HepG2 (cell line): Measurements from ENCODE around the gene ETF1. TPM values are rescaled to one million over a fixed set of nuclear protein-coding genes. Genes with fewer than 3 reads are reported as not detected.

Experiments
- ETV6 ChIP-seq: sonication (generic); formaldehyde crosslinking; conservative IDR thresholded peaks from 2 replicates; pipeline ENCODE4 v1.4.0; 2020; ENCODE audit warnings: missing genetic modification reagents
- HDAC6 ChIP-seq: fragments of 200-600 bp; sonication (generic); IDR thresholded peaks from 2 replicates; pipeline ENCODE4 v1.7.0; 2017; ENCODE audit warnings: mild to moderate bottlenecking, antibody characterized with exemption, low read length, low read depth
- KDM2A ChIP-seq: sonication (generic); formaldehyde crosslinking; IDR thresholded peaks from 2 replicates; pipeline ENCODE4 v1.4.0; 2020; ENCODE audit warnings: low read depth, missing genetic modification reagents, borderline replicate concordance
- PLRG1 ChIP-seq: fragments of 450-650 bp; conservative IDR thresholded peaks from 2 replicates; pipeline ENCODE4 v1.6.1; 2016
- RAD51 ChIP-seq: fragments of 450-650 bp; IDR thresholded peaks from 2 replicates; pipeline ENCODE4 v1.6.1; 2016; ENCODE audit warnings: borderline replicate concordance
- SMAD9 ChIP-seq: sonication (generic); formaldehyde crosslinking; IDR thresholded peaks from 2 replicates; pipeline ENCODE4 v1.5.1; 2020; ENCODE audit warnings: mild to moderate bottlenecking, missing genetic modification reagents
- YEATS4 ChIP-seq: sonication (generic); formaldehyde crosslinking; IDR thresholded peaks from 2 replicates; pipeline ENCODE4 v1.4.0; 2020; ENCODE audit warnings: missing genetic modification reagents, borderline replicate concordance
- ZNF263 ChIP-seq: sonication (generic); formaldehyde crosslinking; IDR thresholded peaks from 2 replicates; pipeline ENCODE4 v1.4.0; 2020; ENCODE audit warnings: missing genetic modification reagents
- ZNF3 ChIP-seq: IDR thresholded peaks from 2 replicates; pipeline ENCODE4 v1.7.0; 2017; ENCODE audit warnings: inconsistent platforms
- ZNF441 ChIP-seq: sonication (generic); formaldehyde crosslinking; IDR thresholded peaks from 2 replicates; pipeline ENCODE4 v1.7.0; 2021; ENCODE audit warnings: missing genetic modification reagents, borderline replicate concordance
- ZNF530 ChIP-seq: sonication (generic); formaldehyde crosslinking; IDR thresholded peaks from 2 replicates; pipeline ENCODE4 v1.5.0; 2020; ENCODE audit warnings: low read depth, mild to moderate bottlenecking, missing genetic modification reagents
- ZZZ3 ChIP-seq: sonication (generic); formaldehyde crosslinking; IDR thresholded peaks from 2 replicates; pipeline ENCODE4 v1.4.0; 2020; ENCODE audit warnings: missing genetic modification reagents, mild to moderate bottlenecking, borderline replicate concordance
- polyA plus RNA-seq, 8 experiments: library from polyadenylated mRNA; depleted of rRNA in 3 of 8; stranded (reverse) in 7 of 8; unstranded in 1 of 8; fragments of >200 nt; fragmentation: Illumina TruSeq in 4 of 8; extraction: Trizol in 4 of 8; gene quantifications; 2 replicates each; pipeline versions ENCODE4 v1.2.1 to v1.2.3, GENCODE V29; 2011 to 2016; ENCODE audit warnings: low read depth in 4 of 8, missing spikeins in 1 of 8, mixed read lengths in 1 of 8; ENCODE audit not compliant: insufficient read depth in 1 of 8
- total RNA-seq, 5 experiments: library from RNA; depleted of rRNA; stranded (reverse); fragments of >200 nt; fragmentation: Illumina TruSeq; extraction: Trizol; gene quantifications; 2 replicates each; pipeline ENCODE4 v1.2.3, GENCODE V29; 2016; ENCODE audit warnings: low read depth in 1 of 5
- TF ChIP-seq, protein P1 (sequence below): IDR thresholded peaks from 2 replicates; pipeline ENCODE4 v1.6.1; 2016
- TF ChIP-seq, protein P2 (sequence below): sonication (generic); formaldehyde crosslinking; IDR thresholded peaks from 2 replicates; pipeline ENCODE4 v1.5.0; 2020; ENCODE audit warnings: mild to moderate bottlenecking, missing genetic modification reagents

ETF1 gene
- total and polyA plus RNA-seq, 2 of the 13 experiments (the other 11 are each of a cell fraction or from before 2014, with no cell fraction given): 52.1 to 184 TPM

DNA sequence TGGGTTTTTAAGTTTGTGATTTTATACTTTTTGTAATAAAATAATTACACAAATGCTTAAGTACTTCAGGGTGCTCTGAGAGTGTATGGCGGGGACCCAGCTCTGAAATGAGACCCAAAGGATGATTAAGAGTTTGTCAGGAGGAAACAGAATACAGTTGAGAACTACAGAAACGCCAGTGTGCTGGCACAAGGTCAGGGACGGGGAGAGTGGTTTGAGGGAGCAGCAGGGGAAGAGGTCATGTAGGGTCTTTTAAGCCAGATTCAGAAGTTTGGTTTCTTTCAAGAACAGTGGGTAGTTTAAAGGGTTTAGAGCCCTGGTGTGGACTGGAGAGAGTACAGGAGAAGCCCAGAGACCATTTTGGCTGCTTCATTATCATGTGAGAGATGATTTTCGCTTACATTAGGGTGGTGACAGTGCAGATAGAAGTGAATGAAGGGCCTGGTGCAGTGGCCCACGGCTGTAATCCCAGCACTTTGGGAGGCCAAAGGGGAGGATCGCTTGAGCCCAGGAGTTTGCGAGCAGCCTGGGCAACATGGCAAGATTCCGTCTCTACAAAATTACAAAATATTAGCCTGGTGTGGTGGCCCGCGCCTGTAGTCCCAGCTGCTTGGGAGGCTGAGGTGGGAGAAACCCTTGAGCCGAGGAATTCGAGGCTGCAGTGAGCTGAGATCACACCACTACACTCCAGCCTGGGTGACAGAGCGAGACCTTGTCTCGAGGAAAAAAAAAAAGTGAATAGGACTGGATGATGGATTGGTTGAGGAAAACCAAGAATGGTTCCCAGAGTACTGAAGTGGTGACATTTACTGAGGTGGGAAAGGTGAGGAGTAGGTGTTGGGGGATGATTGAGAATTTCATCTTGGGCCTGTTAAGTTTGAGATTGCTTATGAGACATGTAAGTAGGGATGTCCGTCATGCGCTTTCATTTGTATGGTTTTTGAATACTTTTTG lies 1.4 kb upstream of the ETF1 start (continued):
- TF ChIP-seq, protein P1, sequence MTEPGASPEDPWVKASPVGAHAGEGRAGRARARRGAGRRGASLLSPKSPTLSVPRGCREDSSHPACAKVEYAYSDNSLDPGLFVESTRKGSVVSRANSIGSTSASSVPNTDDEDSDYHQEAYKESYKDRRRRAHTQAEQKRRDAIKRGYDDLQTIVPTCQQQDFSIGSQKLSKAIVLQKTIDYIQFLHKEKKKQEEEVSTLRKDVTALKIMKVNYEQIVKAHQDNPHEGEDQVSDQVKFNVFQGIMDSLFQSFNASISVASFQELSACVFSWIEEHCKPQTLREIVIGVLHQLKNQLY (CRISPR knock-in tag): no peak
- TF ChIP-seq PLRG1 (no peak), ZNF530 (CRISPR knock-in tag) (no peak), HDAC6 (no peak), ZNF3 (CRISPR knock-in tag) (no peak), ZZZ3 (CRISPR knock-in tag) (no peak), ZNF441 (CRISPR knock-in tag) (no peak), ZNF263 (no peak), ETV6 (CRISPR knock-in tag) (no peak), YEATS4 (CRISPR knock-in tag) (no peak), SMAD9 (no peak), KDM2A (CRISPR knock-in tag) (no peak), RAD51 (no peak)
- TF ChIP-seq, protein P2, sequence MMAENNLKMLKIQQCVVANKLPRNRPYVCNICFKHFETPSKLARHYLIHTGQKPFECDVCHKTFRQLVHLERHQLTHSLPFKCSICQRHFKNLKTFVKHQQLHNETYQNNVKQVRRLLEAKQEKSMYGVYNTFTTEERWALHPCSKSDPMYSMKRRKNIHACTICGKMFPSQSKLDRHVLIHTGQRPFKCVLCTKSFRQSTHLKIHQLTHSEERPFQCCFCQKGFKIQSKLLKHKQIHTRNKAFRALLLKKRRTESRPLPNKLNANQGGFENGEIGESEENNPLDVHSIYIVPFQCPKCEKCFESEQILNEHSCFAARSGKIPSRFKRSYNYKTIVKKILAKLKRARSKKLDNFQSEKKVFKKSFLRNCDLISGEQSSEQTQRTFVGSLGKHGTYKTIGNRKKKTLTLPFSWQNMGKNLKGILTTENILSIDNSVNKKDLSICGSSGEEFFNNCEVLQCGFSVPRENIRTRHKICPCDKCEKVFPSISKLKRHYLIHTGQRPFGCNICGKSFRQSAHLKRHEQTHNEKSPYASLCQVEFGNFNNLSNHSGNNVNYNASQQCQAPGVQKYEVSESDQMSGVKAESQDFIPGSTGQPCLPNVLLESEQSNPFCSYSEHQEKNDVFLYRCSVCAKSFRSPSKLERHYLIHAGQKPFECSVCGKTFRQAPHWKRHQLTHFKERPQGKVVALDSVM (CRISPR knock-in tag): peak; percentile 68
- TF ChIP-seq, all 625 proteins: peak for 14
